SK-N-MC (cell line): Measurements from ENCODE around the gene RIMS3.

Experiments used
- DNase-seq: peaks from one replicate; pipeline ENCODE4 v3.0.0-alpha.2; 2011; ENCODE audit warnings: low read depth, low spot score
- H3K27ac ChIP-seq: fragments of 200-600 bp; sonication (generic); 2 replicates; pipeline ENCODE4 v1.5.1; 2016; ENCODE audit warnings: mixed run types
- H3K36me3 ChIP-seq: fragments of 200-600 bp; sonication (generic); 2 replicates; pipeline ENCODE4 v1.6.1; 2017; ENCODE audit warnings: antibody characterized with exemption, low read length, mixed read lengths; ENCODE audit not compliant: insufficient read depth
- H3K4me3 ChIP-seq: fragments of 200-600 bp; sonication (generic); 2 replicates; pipeline ENCODE4 v1.5.1; 2016
- H3K9ac ChIP-seq: fragments of 200-600 bp; sonication (generic); 2 replicates; pipeline ENCODE4 v1.8.0; 2017; ENCODE audit warnings: mixed run types, mixed read lengths; ENCODE audit not compliant: insufficient read length
- H3K9me3 ChIP-seq: fragments of 200-600 bp; sonication (generic); 2 replicates; pipeline ENCODE4 v1.6.1; 2017; ENCODE audit warnings: low read depth, mild to moderate bottlenecking, antibody characterized with exemption, low read length, moderate library complexity, mixed read lengths
- EZH2 ChIP-seq: fragments of 200-600 bp; sonication (generic); IDR thresholded peaks from one replicate; pipeline ENCODE4 v1.6.1; 2017; ENCODE audit warnings: antibody characterized with exemption
- FOXP2 ChIP-seq: optimal IDR thresholded peaks from 2 replicates; pipeline ENCODE3; 2011; ENCODE audit warnings: mild to moderate bottlenecking, moderate library complexity; ENCODE audit not compliant: insufficient read depth; ENCODE audit errors: extremely low read length, control extremely low read depth
- POLR2AphosphoS5 ChIP-seq: IDR thresholded peaks from 2 replicates; pipeline ENCODE4 v1.6.1; 2012; ENCODE audit warnings: mild to moderate bottlenecking, low read depth, low read length, borderline replicate concordance

RIMS3 gene

DNA sequence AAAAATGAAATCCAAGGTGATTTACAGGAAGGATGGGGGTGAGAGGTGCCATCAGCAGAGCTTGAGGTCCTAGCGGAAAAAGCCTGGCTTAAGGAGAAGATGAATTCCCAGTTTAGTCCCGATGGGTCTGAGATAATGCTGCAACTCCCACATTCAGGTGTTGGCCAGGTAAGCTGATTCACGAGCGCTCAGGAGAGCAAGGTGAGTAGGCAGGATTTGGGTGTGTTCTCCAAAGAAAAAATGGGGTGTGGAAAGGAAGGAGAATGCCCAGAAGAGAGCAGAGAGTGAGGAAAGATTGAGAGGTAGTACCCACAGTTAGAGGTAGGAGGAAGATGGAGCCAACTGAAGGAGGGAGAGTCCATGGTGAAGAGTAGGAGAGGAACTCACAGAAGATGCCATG is 12.5 kb downstream of the RIMS3 start:
- Histone ChIP-seq H3K4me3 (no peak overlapping the region), H3K9me3 (no peaks in the 10 kb centered on the region), H3K9ac (no peak overlapping the region), H3K27ac (no peak overlapping the region), H3K36me3 (no peaks in the 10 kb centered on the region)
- DNase-seq, result no peak
- TF ChIP-seq POLR2AphosphoS5 (no peak), FOXP2 (no peak), EZH2 (no peak)

DNA sequence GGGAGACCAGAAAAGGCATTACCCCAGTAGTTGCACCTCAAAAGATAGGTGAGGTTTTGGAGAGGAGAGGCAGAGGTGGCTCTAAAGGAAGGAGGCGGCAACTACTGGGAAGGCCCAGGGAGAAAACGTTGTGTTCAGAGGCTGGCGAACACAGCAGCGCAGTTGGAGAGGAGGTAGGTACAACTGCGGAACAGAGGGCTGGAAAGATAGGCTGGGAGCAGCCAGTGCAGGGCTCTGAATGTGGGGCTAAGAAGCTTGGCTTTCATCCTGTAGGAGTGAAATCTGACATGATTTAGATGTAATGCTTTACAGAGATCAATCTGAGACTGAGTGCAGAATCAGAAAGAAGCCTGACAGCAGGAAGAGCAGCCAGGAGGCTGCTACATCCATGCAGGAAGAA is 13.0 kb downstream of the RIMS3 start:
- TF ChIP-seq EZH2, result no peak
- H3K36me3 ChIP-seq, result no peaks in the 10 kb centered on the region
- H3K27ac ChIP-seq, result no peak overlapping the region
- DNase-seq, result no peak
- no peaks in the 10 kb centered on the region for H3K9me3 ChIP-seq
- H3K4me3 ChIP-seq, result no peak overlapping the region
- H3K9ac ChIP-seq, result no peak overlapping the region

DNA sequence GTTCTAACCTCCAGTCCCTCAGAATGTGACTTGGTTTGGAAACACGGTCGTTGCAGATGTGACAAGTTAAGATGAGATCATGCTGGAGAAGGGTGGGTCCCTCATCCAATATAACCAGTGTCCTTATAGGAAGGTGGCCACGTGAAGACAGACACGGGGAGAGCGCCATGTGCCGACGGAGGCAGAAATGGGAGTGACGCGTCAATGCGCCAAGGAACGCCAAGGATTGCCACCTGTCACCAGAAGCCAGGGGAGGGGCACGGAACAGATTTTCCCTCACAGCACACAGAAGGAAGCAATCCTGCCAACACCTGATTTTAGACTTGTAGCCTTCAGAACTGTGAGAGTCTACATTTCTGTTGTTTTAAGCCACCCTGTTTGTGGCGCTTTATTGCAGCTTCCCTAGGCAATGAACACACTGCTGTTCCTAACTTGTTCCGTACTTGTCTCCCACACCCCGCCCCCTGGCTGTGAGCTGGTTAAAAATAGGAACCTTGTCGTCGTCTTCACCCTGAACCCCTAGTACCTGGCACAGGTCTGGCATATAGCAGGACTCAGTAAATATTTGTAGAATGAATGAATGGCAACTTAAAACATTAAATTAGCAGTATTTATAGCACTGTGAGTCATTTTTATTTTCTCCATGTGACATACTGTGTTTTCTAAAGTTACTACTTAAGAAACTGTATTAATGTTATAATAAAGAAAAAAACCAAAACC is 14.2 kb downstream of the RIMS3 start:
- H3K36me3 ChIP-seq, result no peaks in the 10 kb centered on the region
- DNase-seq, result no peak
- TF ChIP-seq EZH2 (no peak), POLR2AphosphoS5 (no peak), FOXP2 (no peak)
- H3K27ac ChIP-seq, result no peak overlapping the region
- H3K9ac ChIP-seq, result no peak overlapping the region
- no peaks in the 10 kb centered on the region for H3K9me3 ChIP-seq
- no peak overlapping the region for H3K4me3 ChIP-seq

DNA sequence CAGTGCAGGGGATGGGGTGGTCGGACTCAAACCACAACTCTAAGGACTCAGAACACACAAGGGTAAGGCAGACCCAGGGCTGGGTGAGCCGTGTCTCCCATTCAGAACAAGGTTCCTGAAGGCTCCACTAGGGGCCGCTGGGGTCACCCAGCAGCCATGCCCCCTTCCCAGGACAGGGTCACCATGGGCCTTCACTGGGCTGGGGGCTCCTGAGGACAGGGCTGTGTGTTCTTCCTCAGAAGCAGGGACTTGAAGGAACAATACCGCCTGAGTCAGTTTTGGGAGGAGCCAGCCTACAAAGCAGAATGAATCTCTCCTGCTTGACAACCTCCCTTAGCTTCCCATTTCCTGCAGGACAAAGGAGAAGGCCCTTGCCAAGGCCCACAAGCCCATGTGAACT is 15.4 kb downstream of the RIMS3 start:
- H3K27ac ChIP-seq, result no peak overlapping the region
- no peak overlapping the region for H3K9ac ChIP-seq
- H3K9me3 ChIP-seq, result no peaks in the 10 kb centered on the region
- no peak for DNase-seq
- TF ChIP-seq POLR2AphosphoS5, result no peak
- TF ChIP-seq EZH2, result no peak
- no peak for TF ChIP-seq FOXP2
- no peak overlapping the region for H3K4me3 ChIP-seq
- no peaks in the 10 kb centered on the region for H3K36me3 ChIP-seq

DNA sequence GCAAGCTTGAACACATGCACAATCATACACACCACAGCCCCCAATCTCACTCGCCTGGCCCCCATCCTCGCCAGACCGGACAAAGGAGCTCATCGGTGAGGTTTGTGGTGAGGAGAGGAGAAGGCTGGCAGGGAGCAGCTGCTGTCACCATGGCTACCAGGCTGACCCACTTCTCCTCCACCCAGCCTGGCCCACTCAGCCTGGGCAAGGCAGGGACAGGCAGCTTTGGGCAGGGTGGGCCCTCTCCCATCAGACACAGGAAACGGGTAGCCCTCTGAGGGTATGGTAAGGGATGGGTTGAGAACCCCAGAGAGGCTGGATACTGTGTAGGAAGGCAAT is 15.9 kb downstream of the RIMS3 start:
- H3K27ac ChIP-seq, result no peak overlapping the region
- no peak for DNase-seq
- no peak overlapping the region for H3K9ac ChIP-seq
- no peak for TF ChIP-seq POLR2AphosphoS5
- TF ChIP-seq EZH2, result no peak
- TF ChIP-seq FOXP2, result no peak
- no peaks in the 10 kb centered on the region for H3K36me3 ChIP-seq
- H3K4me3 ChIP-seq, result no peak overlapping the region
- no peaks in the 10 kb centered on the region for H3K9me3 ChIP-seq

DNA sequence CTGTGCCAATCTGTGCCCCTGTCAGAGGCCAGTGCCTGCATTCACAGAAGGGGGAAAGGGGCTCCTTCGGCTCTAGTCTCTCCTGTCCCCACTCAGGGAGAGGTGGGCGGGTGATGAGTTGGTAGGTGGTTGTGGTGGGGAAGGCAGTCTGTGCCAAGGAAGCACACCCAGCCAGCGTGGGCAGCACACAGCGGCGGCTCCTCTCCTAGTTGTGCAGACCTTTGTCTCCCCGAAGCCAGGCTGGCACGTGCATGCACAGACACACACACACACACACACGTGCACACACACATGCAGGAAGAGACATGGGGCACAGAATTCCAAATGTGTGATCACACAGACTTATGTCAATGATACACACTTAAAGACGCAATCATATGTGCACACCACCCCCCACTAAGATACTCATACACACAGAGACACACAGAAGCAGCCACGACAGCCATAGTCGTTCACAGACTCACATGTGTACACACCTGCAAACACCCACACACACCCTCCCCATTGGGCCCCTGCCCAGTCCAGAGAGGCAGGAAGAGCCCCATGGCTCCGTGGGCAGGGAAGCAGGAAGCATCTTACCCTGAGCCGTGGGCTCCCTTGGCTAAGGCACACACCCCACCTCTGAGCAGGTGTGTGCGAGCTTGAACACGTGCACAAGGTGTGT is 16.4 kb downstream of the RIMS3 start:
- H3K4me3 ChIP-seq, result no peak overlapping the region
- no peak for TF ChIP-seq FOXP2
- no peak overlapping the region for H3K9ac ChIP-seq

DNA sequence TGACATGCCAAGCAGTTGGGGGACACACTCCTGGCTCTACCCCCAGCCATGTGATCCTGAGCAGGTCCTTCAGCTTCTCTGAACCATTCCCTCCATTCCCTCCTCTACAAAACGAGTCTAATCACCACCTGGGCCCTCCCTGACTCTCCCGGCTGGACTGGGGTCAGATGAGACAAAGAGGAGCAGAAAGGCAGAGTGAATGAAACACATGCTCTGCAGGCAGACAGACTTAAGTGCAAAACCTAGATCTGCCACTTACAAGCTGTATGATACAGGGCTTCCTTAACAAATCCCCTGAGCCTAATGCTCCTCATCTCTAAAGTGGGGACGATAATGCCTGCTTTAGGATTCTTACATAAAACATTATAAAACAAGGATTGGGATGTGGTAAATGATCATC is 17.3 kb downstream of the RIMS3 start:
- H3K9me3 ChIP-seq, result no peaks in the 10 kb centered on the region
- H3K27ac ChIP-seq, result no peak overlapping the region
- TF ChIP-seq EZH2, result no peak
- TF ChIP-seq POLR2AphosphoS5, result no peak
- no peak for TF ChIP-seq FOXP2
- no peak overlapping the region for H3K9ac ChIP-seq
- no peak for DNase-seq
- no peaks in the 10 kb centered on the region for H3K36me3 ChIP-seq
- H3K4me3 ChIP-seq, result no peak overlapping the region

More for the DNA sequence above, 16.4 kb downstream of the RIMS3 start:
- no peak for DNase-seq
- Histone ChIP-seq H3K36me3 (no peaks in the 10 kb centered on the region), H3K27ac (no peak overlapping the region), H3K9me3 (no peaks in the 10 kb centered on the region)

DNA sequence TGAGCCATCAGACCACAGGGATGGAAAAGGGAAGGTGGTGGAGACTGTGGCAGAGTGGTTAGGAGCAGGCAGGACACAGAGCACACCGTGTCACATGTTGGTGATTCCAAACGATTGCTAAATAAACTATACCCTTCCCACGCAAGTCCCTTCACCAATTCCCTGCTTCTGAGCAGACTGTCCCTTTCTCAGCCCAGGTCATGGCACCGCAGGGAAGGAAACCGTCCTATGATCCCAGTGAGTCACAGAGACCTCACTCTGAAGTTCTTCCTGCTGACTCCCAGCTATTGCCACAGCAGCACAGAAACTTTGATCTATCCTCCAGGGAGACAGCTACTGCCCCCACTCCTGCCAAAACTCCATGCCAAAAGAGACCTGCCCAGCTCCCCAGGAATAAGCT is 19.2 kb downstream of the RIMS3 start:
- no peak for DNase-seq
- no peak overlapping the region for H3K9ac ChIP-seq

DNA sequence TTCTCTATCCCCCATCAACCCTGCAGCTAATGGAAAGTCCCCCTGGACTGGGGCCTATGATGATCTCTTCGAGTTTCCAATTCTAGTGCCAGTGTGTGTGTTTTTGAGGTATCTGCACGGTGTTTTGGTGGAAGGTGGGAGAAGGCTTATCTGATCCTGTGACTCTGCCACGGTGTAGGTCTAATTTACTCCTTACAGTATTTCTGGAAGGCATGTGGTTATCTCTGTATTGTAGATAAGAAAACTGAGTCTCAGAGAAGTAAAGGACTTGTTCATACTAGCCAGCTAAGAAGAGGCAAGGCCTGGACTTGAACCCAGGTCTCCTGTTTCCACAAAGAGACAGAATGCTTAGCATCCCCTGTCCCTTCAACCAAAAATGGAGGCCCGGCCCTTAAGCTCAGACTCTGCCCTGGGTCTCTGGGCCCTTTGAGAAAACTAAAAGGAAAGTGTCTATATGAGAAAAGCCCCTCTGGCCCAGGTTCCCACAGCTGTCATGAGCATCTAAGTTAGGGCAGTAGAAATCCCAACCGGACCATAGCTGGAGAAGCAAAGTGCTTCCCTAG is 20.3 kb downstream of the RIMS3 start:
- DNase-seq, result no peak
- no peak overlapping the region for H3K27ac ChIP-seq
- H3K9ac ChIP-seq, result no peak overlapping the region
- no peaks in the 10 kb centered on the region for H3K9me3 ChIP-seq
- TF ChIP-seq EZH2 (no peak), FOXP2 (no peak), POLR2AphosphoS5 (no peak)
- H3K4me3 ChIP-seq, result no peak overlapping the region
- no peaks in the 10 kb centered on the region for H3K36me3 ChIP-seq

More for the DNA sequence above, 19.2 kb downstream of the RIMS3 start:
- Histone ChIP-seq H3K36me3 (no peaks in the 10 kb centered on the region), H3K9me3 (no peaks in the 10 kb centered on the region), H3K4me3 (no peak overlapping the region), H3K27ac (no peak overlapping the region)
- TF ChIP-seq POLR2AphosphoS5, result no peak
- no peak for TF ChIP-seq FOXP2
- no peak for TF ChIP-seq EZH2
